SK-MEL-5 (cell line): ENCODE results near the gene DPF3. TPM values are rescaled to one million over a fixed set of nuclear protein-coding genes. Genes with fewer than 3 reads are reported as not detected.
"Not testable (repeated sequence)": the region's sequence is repeated elsewhere in the genome, so short reads cannot be mapped to it uniquely, and the experiment has no call there.

ENCODE experiments used
- DNase-seq: peaks from one replicate; pipeline ENCODE4 v3.0.0-alpha.2; 2016; ENCODE audit warnings: low read depth, low spot score
- in situ Hi-C: cut with HindIII; loops from 2 replicates; pipeline ENCODE4 v1.10.0; 2016; ENCODE audit warnings: low sequenced_read_pairs, high pct_unique_total_duplicates, low pct_unique_long_range_greater_than_20kb
- total RNA-seq: library from RNA; depleted of rRNA; stranded (reverse); fragments of >200 nt; shearing (Covaris generic); gene quantifications from 2 replicates; pipeline ENCODE4 v1.2.3, GENCODE V29; 2014

Gene DPF3
- total RNA-seq, 1 experiment from 2014 or later = 1.3 TPM

DNA sequence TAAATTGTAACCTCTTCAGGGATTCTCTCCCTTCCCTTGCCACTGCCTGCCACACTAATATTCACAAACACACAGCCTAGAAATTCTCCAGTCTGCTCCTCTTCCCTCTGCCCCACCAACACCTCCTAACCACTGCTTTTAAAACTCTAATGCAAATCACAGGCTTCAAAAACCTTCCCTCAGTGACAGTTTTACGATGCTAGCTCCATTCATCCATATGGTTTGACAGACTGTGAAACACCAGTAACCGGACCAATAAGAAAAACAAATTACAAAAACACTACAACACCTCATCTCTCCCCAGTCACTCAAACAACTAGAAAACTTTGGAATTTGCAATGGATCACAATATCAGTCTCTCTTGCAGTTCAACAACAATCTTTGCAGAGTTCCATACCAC is 5.7 kb downstream of the DPF3 start:
- no peak for DNase-seq
- in situ Hi-C loops = no loop called here

DNA sequence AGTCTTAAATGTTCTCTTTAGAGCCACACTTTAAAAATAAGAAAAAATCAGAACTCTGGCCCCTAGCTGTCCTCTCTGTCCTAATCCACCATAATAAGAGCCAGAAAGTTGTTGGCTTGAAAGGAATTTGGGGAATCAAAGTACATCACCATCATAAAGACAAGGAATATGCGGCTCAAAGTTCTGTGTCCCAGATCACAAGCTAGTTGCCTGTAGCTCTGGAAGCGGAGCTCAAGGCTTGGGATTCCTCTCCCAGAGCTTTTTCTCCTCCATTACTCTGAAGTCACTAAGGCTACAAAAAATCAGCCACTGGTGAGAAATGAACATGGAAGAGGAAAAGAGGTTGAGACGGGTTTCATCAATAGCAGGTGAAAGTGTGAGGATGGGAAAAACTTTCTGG is 6.4 kb downstream of the DPF3 start:
- no peak for DNase-seq
- in situ Hi-C loops = no loop called here

DNA sequence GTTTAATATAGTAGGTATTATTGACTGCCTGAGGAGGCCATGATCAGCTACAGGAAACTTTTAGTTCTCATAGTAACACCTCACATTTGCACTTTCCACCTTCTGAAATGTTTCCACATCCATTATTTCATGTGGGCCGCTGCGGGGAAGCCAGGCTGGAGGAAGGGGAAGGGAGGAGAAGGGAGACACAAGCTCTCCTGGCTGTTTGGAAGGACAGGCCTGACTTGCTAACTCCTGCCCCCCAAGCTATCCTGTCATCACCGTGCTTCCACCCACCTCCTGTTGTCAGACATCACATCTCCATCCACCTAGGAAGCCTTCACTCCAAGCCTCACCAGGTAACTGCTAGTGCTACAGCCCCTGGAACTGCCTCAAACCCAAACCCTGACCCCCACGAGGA is 9.5 kb downstream of the DPF3 start:
- no peak for DNase-seq
- in situ Hi-C loops = no loop called here

DNA sequence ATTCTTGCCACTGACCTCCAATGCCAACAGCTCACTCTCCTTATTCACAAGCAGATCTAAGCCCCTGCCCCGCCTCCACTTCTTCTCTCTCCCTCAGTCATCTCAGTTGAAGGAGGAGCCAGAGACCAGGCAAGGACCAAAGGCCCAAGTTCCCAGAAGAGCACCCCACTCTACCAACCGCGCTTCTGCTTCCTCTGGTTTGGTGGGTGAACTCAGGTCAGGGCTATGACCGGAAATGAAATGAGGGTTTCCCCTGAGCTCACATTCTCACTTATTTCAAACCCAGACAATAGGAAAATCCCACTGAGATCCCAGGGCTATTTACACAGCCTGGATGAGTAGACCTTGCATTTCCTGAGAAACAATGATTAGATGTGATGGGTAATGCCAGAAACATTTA is 9.9 kb downstream of the DPF3 start:
- DNase-seq = no peak
- in situ Hi-C loops = no loop called here

DNA sequence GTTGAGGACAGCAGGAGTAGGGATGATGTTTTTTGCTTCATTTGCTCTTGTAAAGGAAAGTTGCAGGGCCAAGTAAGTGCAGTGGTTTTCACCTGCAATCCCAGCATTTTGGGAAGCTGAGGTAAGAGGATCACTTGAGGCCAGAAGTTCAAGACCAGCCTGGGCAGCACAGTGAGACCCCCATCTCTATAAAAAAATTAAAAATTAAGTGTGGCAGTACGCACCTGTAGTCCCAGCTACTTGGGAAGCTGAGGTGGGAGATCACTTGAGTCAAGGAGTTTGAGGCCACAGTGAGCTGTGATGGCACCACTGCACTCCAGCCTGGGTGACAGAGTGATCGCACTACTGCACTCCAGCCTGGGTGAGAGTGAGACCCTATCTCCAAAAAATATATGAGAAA is 10.8 kb downstream of the DPF3 start:
- in situ Hi-C loops = no loop called here

DNA sequence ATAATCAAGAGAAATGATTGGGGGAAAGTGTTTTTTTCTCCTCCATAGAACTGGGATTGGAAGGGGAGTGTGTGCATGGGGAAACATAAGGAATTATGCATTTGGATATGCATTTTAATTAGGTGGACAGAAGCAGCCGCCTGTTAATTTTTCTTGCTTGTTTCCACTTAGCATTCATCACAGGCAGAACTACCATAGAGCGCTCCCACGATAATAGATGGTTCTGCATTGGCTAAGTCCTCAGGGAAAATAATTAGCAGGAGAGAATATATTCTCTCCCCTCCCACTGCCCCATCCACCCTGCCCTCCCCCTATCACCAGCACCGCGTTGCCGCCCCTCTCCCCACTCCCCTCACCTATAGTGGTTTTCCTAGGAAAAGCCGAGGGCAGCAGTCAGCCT is 11.4 kb downstream of the DPF3 start:
- in situ Hi-C loops = no loop called here
- DNase-seq = no peak

More for the DNA sequence above, 10.8 kb downstream of the DPF3 start:
- DNase-seq = no peak

DNA sequence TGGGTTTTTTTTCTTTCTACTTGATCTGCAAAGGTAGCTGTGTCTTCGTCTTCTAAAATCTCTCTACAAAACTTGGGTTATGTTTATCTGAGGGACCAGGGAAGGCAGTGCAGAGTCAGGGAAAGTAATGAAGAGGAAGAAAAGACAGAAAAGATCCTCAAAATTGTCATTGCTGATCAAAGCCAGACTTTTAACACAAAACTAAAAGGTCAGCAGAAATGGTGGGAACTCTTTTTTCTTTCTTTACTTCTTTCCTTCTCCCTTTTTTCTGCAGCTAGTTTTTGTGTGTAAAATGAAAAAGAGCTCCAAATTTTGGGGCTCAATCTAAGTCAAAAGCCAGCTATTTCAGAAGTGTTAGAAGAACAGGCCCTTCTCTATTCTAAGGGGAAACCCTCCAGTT is 11.9 kb downstream of the DPF3 start:
- in situ Hi-C loops = no loop called here
- no peak for DNase-seq

DNA sequence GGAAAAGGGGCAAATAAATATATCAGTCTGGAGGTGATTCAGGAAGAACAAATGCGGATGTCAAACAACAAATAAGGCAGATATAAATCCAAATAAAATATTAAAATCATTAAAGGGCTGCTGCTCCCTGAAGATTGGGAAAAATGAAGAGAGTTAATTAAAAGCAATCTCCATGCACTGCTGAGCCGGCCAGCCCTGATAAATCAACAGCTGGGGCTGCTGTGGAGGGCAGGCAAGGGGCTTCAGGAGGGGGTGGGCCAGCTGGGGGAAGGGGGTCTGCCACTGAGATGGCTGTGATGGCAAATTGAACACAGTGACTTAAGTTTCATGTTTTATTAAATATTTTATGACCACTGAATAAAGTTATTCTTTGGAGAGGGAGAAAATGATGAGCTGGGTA is 12.4 kb downstream of the DPF3 start:
- DNase-seq = no peak
- in situ Hi-C loops = no loop called here

DNA sequence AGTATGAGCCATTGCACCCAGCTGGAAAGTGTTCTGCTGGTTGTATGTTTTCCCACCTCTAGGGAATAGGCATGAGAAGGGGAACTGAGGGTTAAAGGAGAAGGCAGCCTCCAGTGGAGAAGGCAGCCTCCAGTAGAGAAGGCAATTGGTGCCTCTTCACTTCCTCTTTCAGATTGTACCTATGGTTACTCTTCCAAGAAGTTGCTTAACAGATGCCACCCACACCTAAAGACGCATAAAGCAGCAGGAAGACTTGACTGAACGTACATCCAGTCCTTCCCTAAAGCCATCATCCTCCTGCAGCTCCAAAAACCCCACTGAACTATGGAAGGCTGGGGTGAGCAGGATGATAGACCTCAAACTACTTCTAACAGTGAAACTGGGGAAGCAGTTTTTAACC is 13.1 kb downstream of the DPF3 start:
- in situ Hi-C loops = no loop called here

DNA sequence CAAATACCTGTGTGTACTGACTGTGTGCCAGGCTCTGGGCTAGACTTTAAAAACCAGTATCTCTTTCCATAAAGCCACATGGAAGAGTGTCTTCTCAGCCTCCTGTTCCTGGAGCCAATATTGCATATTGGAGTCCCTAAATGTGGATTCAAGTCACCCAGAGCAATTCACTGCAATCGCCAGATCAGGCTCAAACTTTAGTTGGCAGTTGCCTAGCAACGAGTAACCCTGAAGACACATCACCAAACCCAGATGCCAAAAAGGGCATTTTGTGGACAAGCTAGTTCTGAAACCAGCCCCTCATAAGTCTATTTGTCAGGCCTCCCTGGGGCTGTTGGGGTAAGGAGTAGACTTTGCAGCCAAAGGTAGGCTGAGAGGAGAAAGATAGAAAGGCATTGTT is 13.7 kb downstream of the DPF3 start:
- no peak for DNase-seq
- in situ Hi-C loops = no loop called here

More for the DNA sequence above, 13.1 kb downstream of the DPF3 start:
- DNase-seq = no peak

DNA sequence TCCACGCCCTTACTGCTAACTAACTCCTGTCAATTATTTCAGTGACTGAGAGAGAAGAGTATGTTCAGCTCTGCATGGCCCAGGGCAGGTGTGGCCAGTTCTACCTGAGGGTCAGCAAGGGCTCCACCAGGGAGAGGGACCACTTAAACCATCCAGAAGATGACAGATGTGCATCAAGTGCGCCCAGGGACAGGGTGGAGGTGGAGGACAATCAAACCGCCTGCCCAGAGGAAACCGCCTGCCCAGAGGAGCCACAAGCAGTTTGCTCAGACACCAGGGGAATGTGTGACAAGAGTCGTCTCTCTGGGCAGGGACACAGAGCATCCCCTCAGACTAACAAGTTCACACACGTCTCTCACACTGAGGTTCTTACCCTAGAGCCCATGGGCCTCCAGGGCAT is 14.5 kb downstream of the DPF3 start:
- in situ Hi-C loops = no loop called here

DNA sequence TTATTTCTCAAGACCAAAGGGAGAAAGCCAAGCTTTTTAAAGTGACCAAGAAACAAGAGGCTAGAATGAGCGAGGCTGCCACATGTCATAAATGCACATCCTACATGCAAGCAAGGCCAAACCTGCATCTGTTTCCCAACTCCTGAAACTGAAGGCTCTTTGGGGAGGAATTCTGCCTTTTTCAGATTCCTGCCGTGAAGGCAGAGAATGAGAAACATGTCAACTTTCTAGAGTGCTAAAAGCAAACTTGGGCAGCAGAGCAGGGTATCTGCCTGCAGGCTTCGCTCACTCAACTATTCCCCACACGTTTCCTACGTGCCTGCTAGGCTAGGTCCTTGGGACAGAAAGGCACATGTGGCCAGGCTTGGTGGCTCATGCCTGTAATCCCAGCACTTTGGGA is 15.2 kb downstream of the DPF3 start:
- no peak for DNase-seq
- in situ Hi-C loops = no loop called here

More for the DNA sequence above, 14.5 kb downstream of the DPF3 start:
- no peak for DNase-seq

DNA sequence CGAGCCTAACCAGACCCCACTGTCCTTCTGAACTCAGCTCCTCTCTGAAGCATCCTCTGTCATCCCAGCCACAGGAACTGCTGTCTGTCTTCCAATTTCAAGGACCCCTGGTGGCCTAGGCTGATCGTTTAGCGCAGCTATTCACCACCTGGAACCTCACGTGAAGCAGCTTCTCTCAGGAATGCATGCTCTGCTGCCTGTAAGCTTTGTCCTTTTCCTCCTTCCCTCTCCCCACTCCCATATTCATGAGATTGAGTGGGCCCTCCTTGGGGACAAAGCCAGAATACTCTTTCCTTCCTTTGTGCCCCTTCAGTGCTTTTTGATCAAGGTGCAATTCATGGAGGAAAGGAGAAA is 17.2 kb downstream of the DPF3 start:
- in situ Hi-C loops = no loop called here
- no peak for DNase-seq

DNA sequence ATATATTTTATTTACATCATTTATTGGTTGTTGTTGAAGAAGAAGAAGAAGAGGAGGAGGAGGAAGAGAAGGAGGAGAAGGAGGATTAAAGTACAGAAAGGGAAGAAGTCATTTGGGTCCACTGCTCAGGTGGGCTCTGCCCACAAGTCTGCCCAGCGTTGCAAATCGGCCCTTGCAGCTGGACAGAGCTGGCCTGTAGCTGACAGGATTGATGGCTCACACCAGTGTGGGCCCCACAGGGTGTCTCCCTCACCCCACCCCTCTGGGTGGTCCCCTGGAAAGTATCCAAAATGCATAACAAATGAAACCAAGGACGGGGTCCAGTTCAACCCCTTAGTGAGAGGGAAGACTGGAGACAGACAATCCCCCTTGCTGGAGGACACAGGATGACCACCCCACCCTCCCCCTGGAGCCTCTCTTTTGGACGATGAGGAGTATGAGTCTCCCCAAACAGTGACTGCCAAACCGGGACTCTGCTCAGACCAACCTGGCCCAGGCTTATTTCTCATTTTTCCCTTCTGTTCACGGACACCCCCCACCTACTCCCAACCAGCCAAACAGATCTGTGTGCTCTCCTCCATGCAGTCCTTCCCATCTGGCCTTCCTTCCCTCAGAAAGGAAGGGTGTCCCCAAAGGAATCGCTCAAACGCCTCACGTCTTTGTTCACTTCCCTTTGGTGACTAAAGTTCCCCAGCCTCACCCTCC is 17.7 kb downstream of the DPF3 start:
- no peak for DNase-seq
- in situ Hi-C loops = no loop called here

DNA sequence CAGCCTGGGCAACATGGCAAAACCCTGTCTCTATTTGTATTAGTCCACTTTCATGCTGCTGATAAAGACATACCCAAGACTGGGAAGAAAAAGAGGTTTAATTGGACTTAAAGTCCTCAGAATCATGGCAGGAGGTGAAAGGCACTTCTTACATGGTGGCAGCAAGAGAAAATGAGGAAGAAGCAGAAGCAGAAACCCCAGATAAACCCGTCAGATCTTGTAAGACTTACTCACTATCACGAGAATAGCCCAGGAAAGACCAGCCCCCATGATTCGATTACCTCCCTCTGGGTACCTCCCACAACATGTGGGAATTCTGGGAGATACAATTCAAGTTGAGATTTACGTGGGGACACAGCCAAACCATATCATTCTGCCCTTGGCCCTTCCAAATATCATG is 23.0 kb downstream of the DPF3 start:
- DNase-seq, in situ Hi-C loops: not testable (repeated sequence)

DNA sequence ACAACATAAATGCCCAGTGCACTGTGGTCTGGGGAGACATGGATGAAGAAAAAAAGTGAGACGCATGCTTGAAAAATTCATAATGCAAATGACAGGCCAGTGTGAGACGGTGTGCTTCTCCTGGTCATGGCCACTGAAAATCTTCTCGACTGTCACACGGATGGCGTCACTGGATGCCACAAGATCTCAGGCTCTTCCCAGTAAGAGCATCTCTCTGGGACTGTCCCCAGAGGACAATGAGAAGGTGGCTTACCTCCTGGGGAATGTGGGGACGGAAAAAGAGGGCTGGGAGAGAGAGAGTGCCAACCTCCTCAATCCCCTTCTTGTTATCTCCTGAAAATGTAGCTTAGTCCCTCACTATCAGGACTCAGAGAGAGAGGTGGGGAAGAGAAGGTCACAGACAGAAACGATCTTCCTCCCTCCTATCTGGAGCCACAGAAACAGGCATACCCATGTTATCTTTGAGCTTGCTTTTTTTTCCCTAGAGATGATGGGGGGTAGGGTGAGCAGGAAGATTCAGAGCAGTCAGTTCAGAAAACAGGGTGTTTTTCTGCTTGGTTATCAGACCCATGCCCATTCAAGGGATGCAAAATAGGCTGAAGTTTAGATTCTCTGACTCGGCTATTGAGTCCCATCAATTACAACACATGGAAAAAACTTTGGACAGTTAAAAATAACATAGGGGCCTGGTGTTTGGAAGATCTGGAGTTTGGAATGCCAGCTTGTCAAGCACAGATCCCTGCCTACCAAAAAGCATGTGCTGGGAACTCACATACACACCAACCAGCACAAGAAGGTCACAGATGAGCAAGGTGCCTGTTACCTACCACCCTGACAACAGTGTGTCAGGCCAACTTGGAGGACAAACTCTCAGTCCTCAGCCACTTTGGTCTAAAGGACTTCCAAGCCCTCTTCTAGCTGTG is 24.2 kb downstream of the DPF3 start:
- no peak for DNase-seq
- in situ Hi-C loops = no loop called here

DNA sequence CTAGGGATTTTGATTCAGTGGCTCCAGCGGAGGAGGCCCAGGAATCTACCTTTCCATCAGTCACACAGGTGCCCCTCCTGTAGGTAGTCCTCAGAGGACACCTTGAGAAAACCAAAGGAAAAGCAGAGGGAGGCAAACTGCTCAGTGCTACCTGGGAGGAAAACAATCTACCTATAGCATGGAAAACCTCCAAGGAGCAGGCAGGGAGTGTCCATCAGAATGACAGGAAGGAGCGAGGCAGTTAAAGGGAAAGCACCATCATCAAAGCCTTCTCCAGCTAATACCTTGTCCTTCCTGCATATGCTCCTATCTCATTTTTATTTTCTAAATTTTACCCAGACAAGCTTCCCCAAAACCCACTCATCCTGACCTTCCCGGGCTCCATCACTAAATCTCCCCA is 25.4 kb downstream of the DPF3 start:
- no peak for DNase-seq
- in situ Hi-C loops = no loop called here

DNA sequence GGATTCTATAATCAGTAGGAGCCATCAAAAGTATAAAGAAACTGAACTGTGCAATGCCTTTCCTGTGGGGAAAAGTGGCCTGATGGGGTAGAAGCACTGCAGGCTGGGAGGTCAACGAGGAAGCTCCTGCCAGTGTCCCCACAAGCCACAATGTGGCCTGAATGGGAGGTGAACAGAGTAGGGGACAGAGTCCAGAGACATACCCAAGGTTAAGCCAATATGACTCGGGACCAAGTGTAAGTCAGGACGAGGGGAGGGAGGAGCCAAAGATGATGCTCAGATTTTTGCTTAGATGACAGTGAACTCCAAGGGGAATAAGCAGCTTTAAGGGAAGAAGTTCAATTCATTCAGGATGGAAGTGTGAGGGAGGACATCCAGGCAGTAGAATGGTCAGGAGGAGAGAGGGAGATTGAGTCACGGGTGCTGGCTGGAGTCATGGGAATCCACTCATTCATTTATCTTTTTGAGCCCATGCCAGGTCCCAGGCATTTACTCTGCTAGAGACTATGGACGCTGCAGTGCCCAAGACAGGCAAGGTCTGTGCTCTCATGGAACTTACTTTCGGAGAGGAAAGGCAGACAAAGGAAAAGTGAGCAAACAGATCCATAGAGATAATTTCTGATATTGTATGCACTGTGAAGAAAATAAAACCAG is 29.1 kb downstream of the DPF3 start:
- in situ Hi-C loops = no loop called here
- no peak for DNase-seq
